Skeletal muscle tissue (tissue), 4 donors: Measurements from ENCODE around the gene TOLLIP. TPM values are rescaled to one million over a fixed set of nuclear protein-coding genes. Genes with fewer than 3 reads are reported as not detected.

Experiments
- H3K27ac ChIP-seq: one replicate; pipeline ENCODE4 v1.7.0; 2013; ENCODE audit warnings: mild to moderate bottlenecking, low read depth, low read length, inconsistent platforms
- H3K27me3 ChIP-seq, 3 donors: one replicate each; pipeline ENCODE4 v1.7.0; 2013; ENCODE audit warnings: low read length in 3 of 3; ENCODE audit not compliant: control insufficient read depth in 3 of 3, insufficient read depth in 3 of 3
- H3K36me3 ChIP-seq, 3 donors: one replicate each; pipeline ENCODE4 v1.7.0; 2013; ENCODE audit warnings: low read length in 3 of 3; ENCODE audit not compliant: control insufficient read depth in 3 of 3, insufficient read depth in 3 of 3
- H3K4me1 ChIP-seq, 3 donors: one replicate each; pipeline ENCODE4 v1.7.0; 2013; ENCODE audit warnings: low read length in 3 of 3, mild to moderate bottlenecking in 3 of 3; ENCODE audit not compliant: control insufficient read depth in 3 of 3, insufficient read depth in 3 of 3
- H3K4me3 ChIP-seq, 3 donors: one replicate each; pipeline ENCODE4 v1.7.0; 2013; ENCODE audit warnings: low read length in 3 of 3
- H3K9ac ChIP-seq, 3 donors: one replicate each; pipeline ENCODE4 v1.7.0; 2013; ENCODE audit warnings: low read length in 3 of 3, mild to moderate bottlenecking in 3 of 3, moderate library complexity in 2 of 3, low read depth in 1 of 3
- H3K9me3 ChIP-seq, 3 donors: one replicate each; pipeline ENCODE4 v1.7.0; 2013; ENCODE audit warnings: low read length in 3 of 3; ENCODE audit not compliant: control insufficient read depth in 3 of 3
- total RNA-seq: library from RNA; depleted of rRNA; stranded (reverse); fragments of >200 nt; gene quantifications from one replicate; pipeline ENCODE4 v1.2.3, GENCODE V29; 2014
- donor health status: Osteomylitis.

The TOLLIP gene
- total RNA-seq, 1 donor from 2014 or later = 8.9 TPM

DNA sequence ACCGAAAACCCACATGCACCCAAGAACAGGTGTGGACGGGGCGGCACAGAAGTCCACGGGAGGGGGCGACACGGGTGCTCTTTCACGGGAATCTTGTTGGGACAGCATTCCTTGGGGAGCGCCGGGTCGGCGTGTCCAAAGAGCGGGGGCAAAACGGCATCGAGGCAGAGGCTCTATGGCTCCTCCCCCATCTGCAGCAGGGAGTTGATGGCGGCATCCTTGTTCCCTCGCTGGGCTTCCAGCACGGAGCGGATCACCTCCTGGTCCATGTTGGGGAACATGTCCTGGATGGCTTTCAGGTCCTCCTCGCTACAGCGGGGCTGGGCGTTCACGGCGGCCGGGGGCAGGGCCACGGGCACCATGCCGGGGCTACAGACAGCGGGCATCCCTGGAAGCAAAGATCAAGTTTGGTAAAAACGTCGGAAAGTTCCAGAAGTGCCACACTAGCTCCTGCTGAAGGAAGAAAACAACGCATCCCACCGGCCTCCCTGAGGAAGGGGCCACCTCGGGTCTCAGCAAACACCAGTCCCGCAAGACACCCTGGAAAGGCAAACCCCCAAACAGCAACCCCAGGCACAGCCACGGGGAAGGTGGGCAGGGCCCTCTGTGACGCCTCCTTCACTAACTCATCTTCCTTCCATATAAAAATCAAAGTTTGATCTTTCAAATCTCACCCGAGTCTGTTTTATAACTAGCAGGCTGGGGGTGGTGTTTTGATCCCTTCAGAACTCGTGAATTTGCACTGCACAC is 32.4 kb downstream of the TOLLIP start:
- Histone ChIP-seq H3K9ac (no peak overlapping the region), H3K4me1 (no peaks in the 10 kb centered on the region), H3K9me3 (no peaks in the 10 kb centered on the region), H3K27ac (no peak overlapping the region), H3K36me3 (peaks cover 31 to 55% (median 37%) of the 10 kb centered on the region in 3 donors), H3K4me3 (no peak overlapping the region), H3K27me3 (no peaks in the 10 kb centered on the region)

DNA sequence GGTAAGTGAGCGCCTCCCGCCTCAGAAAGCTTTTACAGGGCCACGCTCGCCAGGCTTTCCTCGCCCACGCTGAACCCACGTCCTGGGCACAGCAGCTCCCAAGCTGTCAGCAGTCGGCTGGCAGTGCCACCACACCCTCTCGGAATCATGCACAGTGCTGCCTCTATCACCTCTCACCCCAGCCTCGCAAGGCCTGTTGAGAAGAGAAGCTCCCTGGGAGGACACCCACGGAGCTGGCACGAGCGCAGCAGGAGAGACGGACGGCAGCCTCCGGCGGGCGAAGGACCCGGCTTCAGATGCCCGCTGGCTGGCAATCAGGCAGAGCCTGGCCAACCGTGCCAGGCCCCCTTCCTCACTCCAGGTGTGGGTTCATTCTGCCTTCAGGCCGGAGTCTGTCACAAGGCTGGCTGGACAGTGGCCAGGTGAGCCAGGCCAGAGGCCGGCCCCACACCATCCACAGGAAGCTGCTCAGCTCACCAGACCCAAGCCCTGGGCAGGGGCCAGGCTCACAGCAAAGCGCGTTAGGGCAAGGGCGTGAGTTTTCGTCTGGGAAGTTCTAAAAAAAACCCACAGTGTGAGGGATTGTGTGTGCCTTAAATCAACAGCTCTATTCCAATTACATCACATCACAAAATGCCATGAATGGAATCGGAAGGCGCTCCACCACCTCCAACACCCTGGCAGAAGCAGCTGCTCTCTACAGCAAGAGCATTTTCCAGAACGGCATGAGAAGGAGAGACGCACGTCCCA is 33.2 kb downstream of the TOLLIP start:
- Histone ChIP-seq H3K36me3 (peaks cover 28 to 55% (median 37%) of the 10 kb centered on the region in 3 donors), H3K4me3 (no peak overlapping the region), H3K4me1 (no peaks in the 10 kb centered on the region), H3K27me3 (no peaks in the 10 kb centered on the region), H3K27ac (no peak overlapping the region), H3K9ac (no peak overlapping the region), H3K9me3 (no peaks in the 10 kb centered on the region)

DNA sequence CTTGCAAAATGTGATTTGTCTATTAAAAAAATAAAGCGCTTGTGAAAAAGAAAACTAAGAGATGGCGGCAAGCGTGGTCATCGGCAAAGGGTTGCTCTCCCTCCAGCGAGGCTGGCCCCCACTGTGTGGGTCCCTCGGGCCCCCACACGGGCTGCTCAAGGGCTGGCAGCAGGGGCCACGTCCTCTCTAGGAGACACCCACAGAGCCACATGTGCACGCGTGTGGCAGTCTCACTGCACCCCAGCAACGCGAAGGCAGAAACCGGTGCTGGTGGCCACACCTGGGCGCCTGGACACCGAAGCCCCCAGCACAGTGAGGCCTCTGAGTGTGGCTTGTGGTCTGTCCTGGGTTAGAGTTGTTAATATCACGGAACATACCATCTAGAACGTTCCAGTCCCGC is 34.4 kb downstream of the TOLLIP start:
- peaks cover 22 to 46% (median 29%) of the 10 kb centered on the region in 3 donors for H3K36me3 ChIP-seq

DNA sequence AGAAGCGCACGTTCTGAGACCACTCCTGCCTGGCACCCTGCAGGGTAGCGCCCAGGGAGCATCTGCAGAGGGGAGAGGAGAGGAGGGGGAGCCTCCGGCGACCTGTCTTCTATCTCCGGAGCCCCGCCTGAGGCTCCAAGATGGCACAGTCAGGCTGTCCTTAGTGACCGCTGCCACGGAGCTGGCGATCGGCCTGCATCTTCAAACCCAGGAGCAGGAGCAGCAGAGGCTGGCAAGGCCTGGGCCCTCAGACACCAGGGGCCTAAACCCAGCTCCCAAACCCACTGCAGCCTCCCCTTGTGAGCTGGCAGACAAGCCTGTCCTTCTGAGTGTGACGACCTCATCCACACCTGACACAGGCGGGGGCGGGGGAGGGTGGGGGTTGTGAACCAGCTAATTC is 34.9 kb downstream of the TOLLIP start:
- H3K27ac ChIP-seq = no peak overlapping the region
- no peak overlapping the region for H3K9ac ChIP-seq
- H3K36me3 ChIP-seq = peaks cover 22 to 41% (median 27%) of the 10 kb centered on the region in 3 donors
- no peaks in the 10 kb centered on the region for H3K27me3 ChIP-seq
- no peaks in the 10 kb centered on the region for H3K4me1 ChIP-seq
- H3K9me3 ChIP-seq = no peaks in the 10 kb centered on the region
- no peak overlapping the region for H3K4me3 ChIP-seq

More for the DNA sequence above, 34.4 kb downstream of the TOLLIP start:
- Histone ChIP-seq H3K27me3 (no peaks in the 10 kb centered on the region), H3K4me1 (no peaks in the 10 kb centered on the region), H3K4me3 (no peak overlapping the region), H3K27ac (no peak overlapping the region), H3K9ac (no peak overlapping the region), H3K9me3 (no peaks in the 10 kb centered on the region)

DNA sequence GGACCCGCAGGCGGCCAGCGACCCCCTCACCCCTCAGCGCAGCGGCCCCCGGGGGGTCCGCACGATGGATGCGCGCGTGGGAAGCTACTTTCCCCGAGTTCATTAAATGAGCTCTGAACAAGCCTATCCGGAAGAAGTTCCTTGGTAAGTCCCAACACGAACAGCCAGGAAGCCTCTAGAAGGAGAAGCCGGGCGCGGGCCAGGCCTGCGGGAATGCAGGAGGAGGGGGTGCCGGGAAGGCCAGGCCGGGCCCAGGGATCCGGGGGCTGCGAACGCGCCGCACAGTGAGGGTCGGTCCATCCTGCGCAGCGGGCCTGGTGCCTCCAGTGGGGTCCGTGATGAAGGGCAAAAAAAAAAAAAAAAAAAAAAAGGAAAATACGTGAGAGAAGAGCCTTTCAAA is 36.9 kb downstream of the TOLLIP start:
- peaks cover 14 to 26% (median 24%) of the 10 kb centered on the region in 3 donors for H3K36me3 ChIP-seq
- H3K4me1 ChIP-seq = no peaks in the 10 kb centered on the region
- no peaks in the 10 kb centered on the region for H3K27me3 ChIP-seq
- no peak overlapping the region for H3K9ac ChIP-seq
- no peaks in the 10 kb centered on the region for H3K9me3 ChIP-seq
- H3K4me3 ChIP-seq = no peak overlapping the region
- H3K27ac ChIP-seq = no peak overlapping the region

DNA sequence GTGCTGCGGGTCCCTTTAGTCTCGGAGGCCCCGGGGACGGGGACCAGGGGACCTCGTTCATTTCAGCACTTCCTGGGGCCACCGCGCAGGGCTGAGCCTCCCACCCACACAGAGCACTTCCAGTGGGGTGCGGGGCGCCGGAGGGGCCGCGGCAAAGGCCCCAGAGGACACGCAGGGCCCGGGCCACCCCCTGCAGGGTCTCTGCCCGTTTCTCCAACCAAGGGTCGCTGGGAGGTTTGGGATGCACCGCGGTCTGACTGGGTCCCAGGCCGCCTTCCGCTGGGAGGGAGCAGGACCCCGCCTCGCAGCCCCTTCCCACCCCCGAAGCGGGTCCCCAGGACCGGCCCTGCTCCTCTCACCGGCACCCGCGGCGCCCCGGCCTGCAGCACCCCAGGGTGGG is 37.5 kb downstream of the TOLLIP start:
- Histone ChIP-seq H3K4me1 (peaks cover 0 to 2% (median 0%) of the 10 kb centered on the region in 3 donors), H3K4me3 (no peak overlapping the region), H3K9me3 (no peaks in the 10 kb centered on the region), H3K36me3 (peaks cover 14 to 24% (median 19%) of the 10 kb centered on the region in 3 donors), H3K27me3 (no peaks in the 10 kb centered on the region), H3K27ac (no peak overlapping the region), H3K9ac (no peak overlapping the region)

DNA sequence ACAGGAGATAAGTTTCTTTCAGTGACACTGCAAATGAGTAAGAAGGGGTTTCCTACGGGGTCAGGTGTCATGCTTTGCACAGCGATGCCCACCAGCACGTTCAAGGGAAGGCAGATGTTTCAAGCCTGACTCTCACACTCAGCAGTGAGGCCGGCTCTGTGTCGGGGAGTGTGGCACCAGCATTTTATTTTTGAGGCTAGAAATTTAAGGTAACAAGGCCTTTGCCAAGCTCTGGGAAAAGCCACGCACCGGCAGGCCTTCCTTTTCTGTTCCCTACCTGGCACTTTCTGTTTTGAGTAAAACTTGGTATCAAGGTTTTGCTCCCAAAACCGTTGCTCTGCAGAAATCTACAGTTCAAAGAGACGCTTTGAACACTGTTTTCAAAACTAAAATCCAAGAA is 38.0 kb downstream of the TOLLIP start:
- H3K36me3 ChIP-seq = peaks cover 13 to 19% (median 14%) of the 10 kb centered on the region in 3 donors
- no peak overlapping the region for H3K9ac ChIP-seq
- H3K27me3 ChIP-seq = no peaks in the 10 kb centered on the region
- H3K4me1 ChIP-seq = peaks cover 0 to 2% (median 0%) of the 10 kb centered on the region in 3 donors
- H3K9me3 ChIP-seq = no peaks in the 10 kb centered on the region
- no peak overlapping the region for H3K4me3 ChIP-seq
- H3K27ac ChIP-seq = no peak overlapping the region

DNA sequence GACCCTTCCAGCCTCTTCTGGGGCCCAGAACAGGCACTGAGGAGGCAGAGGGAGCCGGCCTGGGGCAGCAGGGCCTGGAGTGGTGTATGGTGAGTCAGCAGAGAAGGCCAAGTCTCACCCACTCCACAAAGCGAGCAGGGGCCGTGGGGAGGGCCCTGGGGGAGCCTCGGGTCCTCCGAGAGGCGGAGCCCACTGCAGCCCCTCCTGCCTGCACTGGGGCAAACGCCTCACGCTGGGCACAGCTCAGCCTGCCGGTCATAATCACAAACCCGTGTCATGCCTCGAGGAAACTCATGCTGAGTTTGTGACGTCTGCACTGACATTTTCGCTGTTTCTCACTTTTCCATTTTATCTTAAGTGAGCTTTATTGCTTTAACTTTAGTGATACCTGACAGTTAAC is 38.4 kb downstream of the TOLLIP start:
- Histone ChIP-seq H3K9ac (no peak overlapping the region), H3K27ac (no peak overlapping the region), H3K27me3 (no peaks in the 10 kb centered on the region), H3K9me3 (no peaks in the 10 kb centered on the region), H3K36me3 (peaks cover 9 to 17% (median 10%) of the 10 kb centered on the region in 3 donors), H3K4me3 (no peak overlapping the region), H3K4me1 (peaks cover 0 to 2% (median 0%) of the 10 kb centered on the region in 3 donors)

DNA sequence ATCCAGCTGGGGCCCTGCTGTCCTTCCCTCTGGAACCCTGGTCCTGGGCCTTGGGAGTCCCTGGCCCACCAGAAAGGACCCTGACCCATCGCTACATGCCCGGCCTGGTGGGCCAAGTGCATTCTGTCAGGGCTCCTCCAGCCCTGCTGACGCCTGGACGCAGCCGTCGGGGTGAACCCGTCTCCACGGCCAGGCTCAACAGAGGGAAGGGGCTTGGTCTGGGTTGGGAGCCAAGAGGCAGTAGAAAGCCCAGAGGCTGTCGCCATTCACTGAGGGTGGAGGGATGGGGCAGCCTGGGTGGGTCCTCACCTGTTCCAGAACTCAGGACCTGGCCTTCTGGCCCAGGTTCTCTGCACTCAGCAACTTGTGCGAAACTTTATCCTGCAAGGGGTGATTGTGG is 39.0 kb downstream of the TOLLIP start:
- Histone ChIP-seq H3K9ac (no peak overlapping the region), H3K36me3 (peaks cover 5 to 12% (median 8%) of the 10 kb centered on the region in 3 donors), H3K27ac (no peak overlapping the region), H3K4me3 (no peak overlapping the region), H3K9me3 (no peaks in the 10 kb centered on the region), H3K27me3 (no peaks in the 10 kb centered on the region), H3K4me1 (peaks cover 0 to 2% (median 0%) of the 10 kb centered on the region in 3 donors)

DNA sequence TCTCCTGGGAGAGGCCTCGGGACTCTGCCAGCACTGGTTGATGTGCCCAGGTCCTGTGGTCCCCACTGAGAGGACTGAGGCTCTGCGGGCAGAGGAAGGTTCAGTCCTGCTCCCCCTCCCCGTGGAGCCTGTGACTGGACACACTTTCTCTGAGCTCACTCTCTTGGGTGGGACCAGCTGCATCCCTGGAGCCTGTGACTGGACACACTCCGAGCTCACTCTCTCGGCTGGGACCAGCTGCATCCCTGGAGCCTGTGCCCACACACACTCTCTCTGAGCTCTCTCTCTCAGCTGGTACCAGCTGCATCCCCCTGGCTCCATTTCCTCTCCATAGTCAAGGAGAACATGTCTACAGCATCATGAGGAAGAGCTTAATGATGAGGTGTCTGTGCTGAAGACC is 39.5 kb downstream of the TOLLIP start:
- Histone ChIP-seq H3K4me3 (no peak overlapping the region), H3K9me3 (no peaks in the 10 kb centered on the region), H3K9ac (no peak overlapping the region), H3K36me3 (peaks cover 2 to 7% (median 4%) of the 10 kb centered on the region in 3 donors), H3K4me1 (peaks cover 0 to 2% (median 0%) of the 10 kb centered on the region in 3 donors), H3K27me3 (no peaks in the 10 kb centered on the region), H3K27ac (no peak overlapping the region)
